ENCODE results near the gene PSMC3. TPM values are rescaled to one million over a fixed set of nuclear protein-coding genes. Genes with fewer than 3 reads are reported as not detected.
"Not testable (repeated sequence)": the region's sequence is repeated elsewhere in the genome, so short reads cannot be mapped to it uniquely, and the experiment has no call there.

PSMC3 gene
- total and polyA plus RNA-seq, 4 donors, result 79.2 to 157 (median 135) TPM

DNA sequence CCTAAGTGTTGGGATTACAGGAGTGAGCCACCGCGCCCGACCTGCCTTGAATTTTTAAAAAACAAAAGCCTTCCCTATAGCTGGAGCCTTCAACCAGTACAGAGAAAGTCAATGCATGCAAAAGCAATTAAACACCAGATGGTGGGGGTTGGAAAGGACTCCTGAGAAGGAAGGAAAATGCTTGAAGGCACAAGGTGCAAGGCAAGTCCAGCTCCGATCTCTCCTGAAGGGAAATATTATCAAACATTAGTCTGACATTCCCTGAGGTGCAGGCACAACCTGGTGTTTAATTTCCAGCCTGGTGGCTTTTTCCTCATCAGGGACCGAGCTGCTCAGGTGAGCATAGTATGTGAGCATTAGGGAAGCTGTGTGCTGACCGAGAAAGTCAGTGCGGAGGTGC is 35.6 kb upstream of the PSMC3 start:
- DNase-seq (ENCODE audit: low read depth in 4 of 6, low spot score in 6 of 6), result peak in 1 of 6 donors; percentile 45
- no peak overlapping the region for H3K27ac ChIP-seq (ENCODE audit: low read depth, low read length)
- no peaks in the 10 kb centered on the region for H3K27me3 ChIP-seq (ENCODE audit: control insufficient read depth, insufficient read depth, low read length)
- no peaks in the 10 kb centered on the region for H3K9me3 ChIP-seq (ENCODE audit: control insufficient read depth, insufficient read depth, low read length)
- peaks cover 5% of the 10 kb centered on the region for H3K36me3 ChIP-seq (ENCODE audit: control insufficient read depth, insufficient read depth, low read length)
- peaks cover 14% of the 10 kb centered on the region for H3K4me1 ChIP-seq (ENCODE audit: control insufficient read depth, insufficient read depth, low read length)
- no peak overlapping the region for H3K4me3 ChIP-seq (ENCODE audit: low read depth, low read length)
- WGBS (ENCODE audit: insufficient coverage), result 80% methylated on average over 3 of the region's 7 CpGs

DNA sequence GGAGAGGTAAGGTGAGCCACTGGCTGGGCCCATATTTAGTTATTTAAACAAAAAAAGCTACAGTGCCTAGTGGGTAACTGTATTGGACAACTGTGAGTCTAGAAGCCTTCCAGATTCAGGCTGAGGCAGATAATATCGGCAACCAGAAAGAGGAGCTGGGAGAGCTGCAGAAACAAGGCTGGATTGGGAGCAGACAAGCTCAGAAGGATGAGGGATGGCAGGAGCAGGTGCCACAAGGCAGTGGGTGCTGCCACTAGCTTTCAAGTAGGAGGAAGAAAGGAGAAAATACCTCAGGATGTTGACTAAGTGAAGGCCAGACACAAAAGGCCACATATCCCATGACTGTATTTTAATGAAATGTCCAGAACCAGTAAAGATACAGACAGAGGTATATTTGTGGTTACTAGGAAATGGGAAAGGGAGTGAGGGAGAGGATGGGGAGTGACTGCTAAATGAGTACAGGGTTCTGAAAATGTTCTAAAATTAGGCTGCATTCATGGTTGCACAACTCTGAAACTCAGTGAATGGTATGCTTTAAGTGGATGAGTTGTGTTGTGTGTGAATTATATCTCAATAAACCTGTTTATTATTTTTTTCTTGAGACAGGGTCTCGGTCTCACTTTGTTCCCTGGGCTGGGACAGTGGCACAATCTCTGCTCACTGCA is 34.5 kb upstream of the PSMC3 start:
- Histone ChIP-seq H3K9me3 (ENCODE audit: control insufficient read depth, insufficient read depth, low read length) (no peaks in the 10 kb centered on the region), H3K36me3 (ENCODE audit: control insufficient read depth, insufficient read depth, low read length) (peaks cover 5% of the 10 kb centered on the region), H3K4me3 (ENCODE audit: low read depth, low read length) (no peak overlapping the region), H3K4me1 (ENCODE audit: control insufficient read depth, insufficient read depth, low read length) (peaks cover 10% of the 10 kb centered on the region), H3K27me3 (ENCODE audit: control insufficient read depth, insufficient read depth, low read length) (no peaks in the 10 kb centered on the region), H3K27ac (ENCODE audit: low read depth, low read length) (no peak overlapping the region)
- 73% methylated on average over 1 of the region's 2 CpGs for WGBS (ENCODE audit: insufficient coverage)
- DNase-seq (ENCODE audit: low read depth in 4 of 6, low spot score in 6 of 6), result no peak

DNA sequence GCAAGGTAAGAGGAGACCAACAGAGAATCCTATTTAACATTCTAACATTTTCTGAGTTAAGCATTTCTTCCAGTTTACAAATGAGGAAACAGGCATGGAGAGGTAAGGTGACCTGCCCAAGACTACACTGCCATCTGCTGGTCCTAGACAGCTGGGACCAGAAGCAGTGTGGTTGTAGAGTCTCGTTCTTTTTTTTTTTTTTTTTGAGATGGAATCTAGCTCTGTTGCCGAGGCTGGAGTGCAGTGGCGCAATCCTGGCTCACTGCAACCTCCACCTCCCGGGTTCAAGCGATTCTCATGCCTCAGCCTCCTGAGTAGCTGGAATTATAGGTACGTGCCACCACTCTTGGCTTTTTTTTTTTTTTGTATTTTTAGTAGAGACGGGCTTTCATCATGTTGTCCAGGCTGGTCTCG is 28.0 kb upstream of the PSMC3 start:
- H3K27me3 ChIP-seq (ENCODE audit: control insufficient read depth, insufficient read depth, low read length); H3K4me1 ChIP-seq (ENCODE audit: control insufficient read depth, insufficient read depth, low read length); H3K27ac ChIP-seq (ENCODE audit: low read depth, low read length); H3K4me3 ChIP-seq (ENCODE audit: low read depth, low read length); H3K36me3 ChIP-seq (ENCODE audit: control insufficient read depth, insufficient read depth, low read length); H3K9me3 ChIP-seq (ENCODE audit: control insufficient read depth, insufficient read depth, low read length): not testable (repeated sequence)
- WGBS (ENCODE audit: insufficient coverage), result no CpG with 5 or more reads among the region's 8 CpGs
- DNase-seq (ENCODE audit: low read depth in 4 of 6, low spot score in 6 of 6), result peak in 5 of 6 donors; percentile 58 to 93 (median 74)

DNA sequence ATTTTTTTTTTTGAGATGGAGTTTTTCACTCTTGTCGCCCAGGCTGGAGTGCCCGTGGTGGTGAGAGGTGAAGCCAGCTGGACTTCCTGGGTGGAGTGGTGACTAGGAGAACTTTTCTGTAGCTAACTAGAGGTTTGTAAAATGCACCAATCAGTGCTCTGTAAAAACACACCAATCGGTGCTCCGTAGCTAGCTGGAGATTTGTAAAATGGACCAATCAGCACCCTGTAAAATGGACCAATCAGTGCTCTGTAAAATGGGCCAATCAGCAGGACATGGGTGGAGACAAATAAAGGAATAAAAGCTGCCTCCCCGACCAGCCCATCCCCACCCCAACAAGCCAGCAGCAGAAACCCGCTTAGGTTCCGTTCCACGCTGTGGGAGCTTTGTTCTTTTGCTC is 27.1 kb upstream of the PSMC3 start:
- WGBS (ENCODE audit: insufficient coverage), result 87% methylated on average over 8 of the region's 8 CpGs
- Histone ChIP-seq H3K9me3 (ENCODE audit: control insufficient read depth, insufficient read depth, low read length) (no peaks in the 10 kb centered on the region), H3K36me3 (ENCODE audit: control insufficient read depth, insufficient read depth, low read length) (peaks cover 4% of the 10 kb centered on the region)

DNA sequence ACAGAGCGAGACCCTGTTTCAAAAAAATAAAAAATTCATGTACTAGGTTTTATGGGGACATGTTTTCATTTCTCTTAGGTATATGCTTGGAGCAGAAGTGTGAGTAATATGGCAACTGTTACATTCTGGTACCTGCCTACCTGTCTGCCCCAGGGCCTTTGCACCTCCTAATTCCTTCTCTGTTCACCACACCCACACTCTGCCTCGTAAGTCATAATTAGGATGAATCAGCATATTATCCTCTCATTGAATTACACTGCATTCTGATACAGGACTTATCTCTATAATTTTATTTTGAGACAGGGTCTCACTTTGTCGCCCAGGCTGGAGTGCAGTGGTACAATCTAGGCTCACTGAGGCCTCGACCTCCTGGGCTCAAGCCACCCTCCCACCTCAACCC is 25.8 kb upstream of the PSMC3 start:
- no peak for DNase-seq (ENCODE audit: low read depth in 4 of 6, low spot score in 6 of 6)
- 89% methylated on average over 1 of the region's 4 CpGs for WGBS (ENCODE audit: insufficient coverage)
- Histone ChIP-seq H3K27ac (ENCODE audit: low read depth, low read length) (no peak overlapping the region), H3K9me3 (ENCODE audit: control insufficient read depth, insufficient read depth, low read length) (no peaks in the 10 kb centered on the region), H3K27me3 (ENCODE audit: control insufficient read depth, insufficient read depth, low read length) (no peaks in the 10 kb centered on the region), H3K36me3 (ENCODE audit: control insufficient read depth, insufficient read depth, low read length) (peaks cover 4% of the 10 kb centered on the region), H3K4me3 (ENCODE audit: low read depth, low read length) (no peak overlapping the region), H3K4me1 (ENCODE audit: control insufficient read depth, insufficient read depth, low read length) (peaks cover 8% of the 10 kb centered on the region)

More for the DNA sequence above, 27.1 kb upstream of the PSMC3 start:
- no peak overlapping the region for H3K4me3 ChIP-seq (ENCODE audit: low read depth, low read length)
- no peaks in the 10 kb centered on the region for H3K27me3 ChIP-seq (ENCODE audit: control insufficient read depth, insufficient read depth, low read length)
- no peak overlapping the region for H3K27ac ChIP-seq (ENCODE audit: low read depth, low read length)
- H3K4me1 ChIP-seq (ENCODE audit: control insufficient read depth, insufficient read depth, low read length), result peaks cover 8% of the 10 kb centered on the region
- DNase-seq (ENCODE audit: low read depth in 4 of 6, low spot score in 6 of 6), result no peak

DNA sequence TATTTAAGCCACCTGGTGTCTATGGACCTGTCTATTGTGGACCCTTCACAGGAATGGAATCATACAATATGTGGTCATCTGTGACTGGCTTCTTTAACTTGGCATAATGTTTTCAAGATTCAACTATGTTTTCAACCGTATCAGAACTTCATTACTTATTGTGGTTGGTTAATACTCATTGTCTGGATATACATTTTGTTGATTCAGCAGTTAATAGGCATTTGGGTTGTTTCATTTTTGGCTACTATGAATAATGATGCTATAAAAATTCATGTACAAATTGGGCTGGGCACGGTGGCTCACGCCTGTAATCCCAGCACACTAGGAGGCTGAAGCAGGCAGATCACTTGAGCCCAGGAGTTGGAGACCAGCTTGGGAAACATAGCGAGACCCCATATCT is 25.2 kb upstream of the PSMC3 start:
- no CpG with 5 or more reads among the region's 4 CpGs for WGBS (ENCODE audit: insufficient coverage)
- no peak for DNase-seq (ENCODE audit: low read depth in 4 of 6, low spot score in 6 of 6)
- Histone ChIP-seq H3K4me1 (ENCODE audit: control insufficient read depth, insufficient read depth, low read length) (peaks cover 8% of the 10 kb centered on the region), H3K27ac (ENCODE audit: low read depth, low read length) (no peak overlapping the region), H3K27me3 (ENCODE audit: control insufficient read depth, insufficient read depth, low read length) (no peaks in the 10 kb centered on the region), H3K4me3 (ENCODE audit: low read depth, low read length) (no peak overlapping the region), H3K36me3 (ENCODE audit: control insufficient read depth, insufficient read depth, low read length) (peaks cover 4% of the 10 kb centered on the region), H3K9me3 (ENCODE audit: control insufficient read depth, insufficient read depth, low read length) (no peaks in the 10 kb centered on the region)

DNA sequence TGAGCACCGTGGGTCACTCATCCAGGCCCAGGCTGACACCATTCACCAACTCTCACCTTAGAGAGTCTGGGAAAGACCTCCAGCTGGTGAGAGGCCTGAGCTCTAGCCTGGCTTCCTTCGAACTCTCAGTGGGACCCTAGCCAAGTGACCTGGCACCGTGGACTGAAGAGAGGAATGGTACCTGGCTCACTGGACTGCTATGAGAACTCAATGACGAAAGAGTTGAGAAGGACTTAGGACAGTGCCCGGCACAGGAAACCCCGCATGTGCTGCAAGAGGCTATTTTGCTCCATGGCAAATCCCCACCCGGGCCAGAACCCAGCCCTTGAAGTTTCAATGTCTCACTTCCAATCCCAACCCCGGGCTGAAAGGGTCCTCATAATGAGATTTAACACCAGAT is 23.3 kb upstream of the PSMC3 start:
- Histone ChIP-seq H3K27me3 (ENCODE audit: control insufficient read depth, insufficient read depth, low read length) (no peaks in the 10 kb centered on the region), H3K9me3 (ENCODE audit: control insufficient read depth, insufficient read depth, low read length) (no peaks in the 10 kb centered on the region), H3K4me3 (ENCODE audit: low read depth, low read length) (no peak overlapping the region), H3K27ac (ENCODE audit: low read depth, low read length) (no peak overlapping the region), H3K4me1 (ENCODE audit: control insufficient read depth, insufficient read depth, low read length) (peaks cover 7% of the 10 kb centered on the region), H3K36me3 (ENCODE audit: control insufficient read depth, insufficient read depth, low read length) (peaks cover 4% of the 10 kb centered on the region)
- DNase-seq (ENCODE audit: low read depth in 4 of 6, low spot score in 6 of 6), result no peak
- 88% methylated on average over 6 of the region's 8 CpGs for WGBS (ENCODE audit: insufficient coverage)

DNA sequence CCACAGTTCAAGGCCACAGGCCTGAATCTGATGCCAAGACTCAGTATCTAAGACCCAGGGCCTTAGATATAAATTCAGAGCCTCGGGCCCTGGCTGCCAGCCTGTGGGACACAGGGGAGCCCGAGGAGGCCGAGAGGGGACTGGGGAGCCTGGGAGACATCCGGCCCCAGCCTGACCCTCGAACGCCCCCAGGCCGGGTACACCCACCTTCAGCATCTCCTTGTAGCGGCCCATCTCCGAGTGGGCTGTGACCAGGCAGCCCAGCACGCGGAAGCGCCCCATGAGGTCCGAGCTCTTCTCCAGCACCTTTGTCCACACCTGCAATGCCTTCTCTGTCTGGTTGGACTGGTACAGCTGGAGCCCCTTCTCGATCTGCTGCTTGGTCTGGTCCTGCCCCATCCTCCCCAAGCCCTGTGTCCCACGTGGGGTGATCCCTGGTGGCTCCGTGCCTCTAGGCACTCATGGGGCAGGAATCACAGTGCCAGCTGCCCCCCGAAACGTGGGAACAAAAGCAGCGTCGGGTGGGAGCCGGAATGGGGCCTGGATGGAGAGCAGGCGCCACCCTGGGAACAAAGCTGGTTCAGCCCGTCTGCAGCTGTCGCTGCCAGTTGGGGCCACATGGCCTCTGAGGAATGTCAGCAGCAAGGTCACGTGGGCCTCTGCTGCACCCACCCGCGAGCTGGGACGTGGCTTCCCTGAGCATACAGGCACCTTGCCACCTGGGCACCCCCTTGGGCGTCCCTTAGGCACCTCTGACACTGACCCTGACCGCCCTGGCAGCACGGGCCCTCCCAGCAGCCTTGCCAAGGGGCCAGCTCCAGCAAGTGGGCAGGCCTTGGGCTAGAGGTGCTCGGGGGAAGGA is 22.6 kb upstream of the PSMC3 start, which contains the start of gene RAPSN:
RAPSN (minus strand) TSS at position 571 of the 862 bp plus-strand sequence; CDS start at position 399, 172 bp downstream.
- Histone ChIP-seq H3K4me1 (ENCODE audit: control insufficient read depth, insufficient read depth, low read length) (peaks cover 2% of the 10 kb centered on the region), H3K27ac (ENCODE audit: low read depth, low read length) (no peak within 1 kb of the TSS), H3K4me3 (ENCODE audit: low read depth, low read length) (no peak within 1 kb of the TSS), H3K9me3 (ENCODE audit: control insufficient read depth, insufficient read depth, low read length) (no peaks in the 10 kb centered on the region), H3K27me3 (ENCODE audit: control insufficient read depth, insufficient read depth, low read length) (no peaks in the 10 kb centered on the region), H3K36me3 (ENCODE audit: control insufficient read depth, insufficient read depth, low read length) (peaks cover 4% of the 10 kb centered on the region)
- 82% methylated on average over 32 of the region's 32 CpGs for WGBS (ENCODE audit: insufficient coverage)
- no peak for DNase-seq (ENCODE audit: low read depth in 4 of 6, low spot score in 6 of 6)

DNA sequence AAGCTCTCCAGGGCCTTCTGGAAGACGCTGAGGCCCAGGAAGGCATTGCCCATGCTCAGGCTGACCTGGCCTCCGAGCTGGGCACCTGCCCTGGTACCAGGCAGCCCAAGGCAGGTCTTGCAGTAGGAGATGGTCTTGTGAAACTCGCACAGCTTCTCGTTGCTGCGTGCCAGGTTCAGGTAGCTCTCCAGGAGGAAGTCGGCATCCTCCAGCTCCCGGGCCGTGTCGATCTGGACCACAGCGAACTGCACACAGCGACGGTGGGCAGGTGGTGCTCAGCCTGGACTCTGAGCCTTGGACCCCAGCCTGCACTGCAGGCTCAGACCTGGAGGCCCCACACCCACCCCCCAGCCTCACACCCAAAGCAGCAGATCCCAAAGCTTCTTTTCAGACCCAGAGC is 21.7 kb upstream of the PSMC3 start:
- DNase-seq (ENCODE audit: low read depth in 4 of 6, low spot score in 6 of 6), result no peak
- Histone ChIP-seq H3K4me3 (ENCODE audit: low read depth, low read length) (no peak overlapping the region), H3K27me3 (ENCODE audit: control insufficient read depth, insufficient read depth, low read length) (no peaks in the 10 kb centered on the region), H3K36me3 (ENCODE audit: control insufficient read depth, insufficient read depth, low read length) (peaks cover 4% of the 10 kb centered on the region), H3K27ac (ENCODE audit: low read depth, low read length) (no peak overlapping the region), H3K9me3 (ENCODE audit: control insufficient read depth, insufficient read depth, low read length) (no peaks in the 10 kb centered on the region), H3K4me1 (ENCODE audit: control insufficient read depth, insufficient read depth, low read length) (no peaks in the 10 kb centered on the region)
- 89% methylated on average over 12 of the region's 12 CpGs for WGBS (ENCODE audit: insufficient coverage)
